ENCODE data around the gene FBXL17. TPM values are rescaled to one million over a fixed set of nuclear protein-coding genes. Genes with fewer than 3 reads are reported as not detected.
A peak's percentile ranks its signal among the peaks of the same experiment; 100 is the strongest.

FBXL17 gene
- polyA plus RNA-seq, 2 of the 4 experiments (the other 2 are of a cell fraction) = 8.7 to 9.1 TPM

GRCh38 chr5:108381350-108381953 is 446 bp downstream of the FBXL17 start:
- DNase-seq (ENCODE audit: low read depth in 1 of 2, low spot score in 1 of 2) (peak; percentile 10 to 68), FAIRE-seq (no peak), ATAC-seq (peak; percentile 70 to 77)
- peak overlapping the region; percentile 84 for H3K4me3 ChIP-seq
- peak overlapping the region; percentile 95 to 97 for H3K27ac ChIP-seq
- POLR2A ChIA-PET = interaction anchor here (0.9 to 1.1 kb wide), 3 partner anchors 21 to 710 kb away, joined by 3 to 7 read pairs (median 4); no protein-coding TSS in a partner anchor
- no peaks in the 10 kb centered on the region for H3K9me3 ChIP-seq
- peak overlapping the region; percentile 92 for H3K4me2 ChIP-seq
- 10% methylated on average over 4 of the region's 74 CpGs for WGBS (ENCODE audit: missing lambda C conversion rate)
- peaks cover 17% of the 10 kb centered on the region for H3K4me1 ChIP-seq
- CTCF ChIA-PET = interaction anchor here (1.5 kb wide), 1 partner anchor 36 kb away, joined by 3 read pairs; no protein-coding TSS in a partner anchor
- TF ChIP-seq ZSCAN20 (CRISPR knock-in tag; IDR thresholded peaks at IDR 0.05) (no peak), NFE2L2 (conservative IDR thresholded peaks at IDR 0.05; ENCODE audit: low read length) (no peak), FOXS1 (CRISPR knock-in tag; IDR thresholded peaks at IDR 0.05) (no peak), ZNF302 (CRISPR knock-in tag; IDR thresholded peaks at IDR 0.05) (no peak), EP300 (IDR thresholded peaks at IDR 0.05) (no peak), HMGXB4 (CRISPR knock-in tag; IDR thresholded peaks at IDR 0.05; ENCODE audit: borderline replicate concordance) (peak; percentile 62; the same call in 1 of the 2 replicates), JUN (IDR thresholded peaks at IDR 0.05) (peak in 1 of 2 experiments; percentile 10; a peak in 1 of 5 replicates), FOSL2 (IDR thresholded peaks at IDR 0.05) (no peak), FOSL2 (CRISPR knock-in tag; IDR thresholded peaks at IDR 0.05) (no peak), CHD4 (IDR thresholded peaks at IDR 0.05; ENCODE audit: borderline replicate concordance) (no peak), TFCP2L1 (CRISPR knock-in tag; IDR thresholded peaks at IDR 0.05) (no peak), E2F6 (IDR thresholded peaks at IDR 0.05; ENCODE audit: borderline replicate concordance, low read depth) (peak; percentile 52; the same call in 1 of the 2 replicates), CBX2 (IDR thresholded peaks at IDR 0.05; ENCODE audit: borderline replicate concordance, low read depth) (no peak), CBX8 (IDR thresholded peaks at IDR 0.05) (no peak), PHF8 (IDR thresholded peaks at IDR 0.05; ENCODE audit: borderline replicate concordance, low read depth) (peak; percentile 87), POLR2A (IDR thresholded peaks at IDR 0.05; ENCODE audit: low read length) (peak; percentile 23; the same call in 1 of the 2 replicates), HOXA7 (CRISPR knock-in tag; IDR thresholded peaks at IDR 0.05) (no peak), ELK1 (IDR thresholded peaks at IDR 0.05; ENCODE audit: low read depth, low read length) (no peak), JUNB (IDR thresholded peaks at IDR 0.05) (no peak), NPAS2 (CRISPR knock-in tag; IDR thresholded peaks at IDR 0.05; ENCODE audit: borderline replicate concordance) (no peak), FOSB (CRISPR knock-in tag; IDR thresholded peaks at IDR 0.05) (no peak), MAZ (IDR thresholded peaks at IDR 0.05; ENCODE audit: borderline replicate concordance, low read depth, low read length) (no peak), HOXB5 (CRISPR knock-in tag; IDR thresholded peaks at IDR 0.05) (no peak), SMC3 (IDR thresholded peaks at IDR 0.05) (no peak), HEYL (CRISPR knock-in tag; IDR thresholded peaks at IDR 0.05) (no peak)

Data from A549 (cell line).